Endothelial cell of umbilical vein (primary cell): ENCODE results near the gene CARNS1. TPM values are rescaled to one million over a fixed set of nuclear protein-coding genes. Genes with fewer than 3 reads are reported as not detected.

ENCODE experiments used
- BruUV-seq: library from RNA; stranded (reverse); fragments of 400-500 nt; replicated peaks from 2 replicates; lab custom pipeline; 2021; lab: Mats Ljungman, UMichigan
- CTCF ChIA-PET: fragments of 300-600, 350-600 bp; sonication (Branson Sonifier 250); formaldehyde crosslinking; loops from one replicate; lab custom pipeline; 2021; ENCODE audit warnings: antibody characterized with exemption, inconsistent platforms; lab: Charles Lee
- POLR2A ChIA-PET: fragments of 300-600, 350-600 bp; sonication (Branson Sonifier 250); formaldehyde crosslinking; loops from one replicate; lab custom pipeline; 2021; ENCODE audit warnings: antibody characterized with exemption, inconsistent platforms; lab: Charles Lee
- DNase-seq: peaks from one replicate; pipeline ENCODE4 v3.0.0-alpha.2; 2011; ENCODE audit warnings: low read depth, low spot score
- FAIRE-seq: peaks from 2 replicates; lab custom pipeline; 2011; peaks lifted over from hg19 to GRCh38; lab: Jason Lieb, UNC
- H2AFZ ChIP-seq: 2 replicates; pipeline ENCODE4 v1.6.0; 2012; ENCODE audit warnings: low read depth, low read length, control low read depth, inconsistent platforms
- H3K27ac ChIP-seq: 2 replicates; pipeline ENCODE4 v1.5.1; 2011; ENCODE audit warnings: low read depth, mild to moderate bottlenecking, control low read depth, low read length, moderate library complexity; ENCODE audit not compliant: insufficient read depth
- H3K27me3 ChIP-seq, 2 experiments: 2 replicates each; pipeline versions ENCODE4 v1.6.0 to v1.6.1; 2011; ENCODE audit warnings: low read length in 2 of 2, mixed read lengths in 1 of 2; ENCODE audit not compliant: control insufficient read depth in 2 of 2, insufficient read depth in 2 of 2
- H3K36me3 ChIP-seq, 2 experiments: 2 replicates in 1 of 2; 3 replicates in 1 of 2; pipeline ENCODE4 v1.5.1; 2011; ENCODE audit warnings: low read length in 2 of 2, mild to moderate bottlenecking in 1 of 2, moderate library complexity in 1 of 2; ENCODE audit not compliant: control insufficient read depth in 2 of 2, insufficient read depth in 2 of 2; ENCODE audit errors: extremely low read depth in 1 of 2
- H3K4me1 ChIP-seq: 3 replicates; pipeline ENCODE4 v1.5.1; 2011; ENCODE audit warnings: mild to moderate bottlenecking, low read length; ENCODE audit not compliant: control insufficient read depth, insufficient read depth; ENCODE audit errors: extremely low read depth
- H3K4me2 ChIP-seq: 2 replicates; pipeline ENCODE4 v1.6.1; 2011; ENCODE audit warnings: low read length, control low read depth, mixed read lengths; ENCODE audit not compliant: insufficient read depth
- H3K4me3 ChIP-seq, 3 experiments: fragments of 200-600 bp in 1 of 3; sonication (generic), shearing (Covaris generic) in 1 of 3; replicated peaks in 1 of 3; 2 replicates each; pipeline ENCODE4 v1.5.1; 2011 to 2016; ENCODE audit warnings: control low read depth in 3 of 3, low read length in 3 of 3, mild to moderate bottlenecking in 2 of 3, inconsistent platforms in 1 of 3, low read depth in 1 of 3, moderate library complexity in 1 of 3; ENCODE audit not compliant: insufficient read depth in 1 of 3
- H3K79me2 ChIP-seq: 2 replicates; pipeline ENCODE4 v1.6.0; 2012; ENCODE audit warnings: low read length, inconsistent platforms; ENCODE audit not compliant: control insufficient read depth, insufficient read depth
- H3K9ac ChIP-seq: replicated peaks from 2 replicates; pipeline ENCODE3; 2011; ENCODE audit warnings: low read length, control low read depth; ENCODE audit not compliant: insufficient read depth; ENCODE audit errors: extremely low read depth
- H3K9me1 ChIP-seq: replicated peaks from 3 replicates; pipeline ENCODE4 v1.6.0; 2011; ENCODE audit warnings: mild to moderate bottlenecking, low read length; ENCODE audit not compliant: control insufficient read depth, insufficient read depth; ENCODE audit errors: extremely low read depth
- H3K9me3 ChIP-seq: replicated peaks from 2 replicates; pipeline ENCODE4 v1.5.1; 2012; ENCODE audit warnings: low read length, inconsistent platforms; ENCODE audit not compliant: control insufficient read depth, insufficient read depth
- H4K20me1 ChIP-seq: replicated peaks from 2 replicates; pipeline ENCODE3; 2011; ENCODE audit warnings: mild to moderate bottlenecking, low read length; ENCODE audit not compliant: control insufficient read depth, insufficient read depth; ENCODE audit errors: extremely low read depth
- EZH2 ChIP-seq: IDR thresholded peaks from 2 replicates; pipeline ENCODE4 v1.6.1; 2012; ENCODE audit warnings: borderline replicate concordance, low read depth, mild to moderate bottlenecking, moderate library complexity, low read length, inconsistent platforms; ENCODE audit not compliant: severe bottlenecking
- FOS ChIP-seq: IDR thresholded peaks from 2 replicates; pipeline ENCODE4 v1.6.1; 2011; ENCODE audit warnings: mild to moderate bottlenecking, low read length, moderate library complexity, borderline replicate concordance; ENCODE audit not compliant: insufficient read depth
- GATA2 ChIP-seq: IDR thresholded peaks from 2 replicates; pipeline ENCODE4 v1.7.0; 2011; ENCODE audit warnings: low read depth, mild to moderate bottlenecking, moderate library complexity, mixed read lengths, low read length; ENCODE audit not compliant: insufficient read length, insufficient read depth
- JUN ChIP-seq: IDR thresholded peaks from 2 replicates; pipeline ENCODE4 v1.6.1; 2011; ENCODE audit warnings: borderline replicate concordance, low read depth; ENCODE audit not compliant: insufficient read length, insufficient read depth
- MYC ChIP-seq: IDR thresholded peaks from one replicate; pipeline ENCODE4 v1.6.1; 2011; ENCODE audit warnings: mild to moderate bottlenecking, low read depth, low read length
- POLR2A ChIP-seq: IDR thresholded peaks from 2 replicates; pipeline ENCODE4 v1.6.1; 2012; ENCODE audit warnings: low read depth, mild to moderate bottlenecking, control low read depth, low read length
- POLR2AphosphoS5 ChIP-seq: IDR thresholded peaks from 2 replicates; pipeline ENCODE4 v1.6.1; 2012; ENCODE audit warnings: low read depth, mild to moderate bottlenecking, control low read depth, low read length, moderate library complexity; ENCODE audit not compliant: insufficient read depth
- dilution Hi-C: fragments of 300-500 bp; cut with MboI; formaldehyde crosslinking; loops from one replicate; pipeline ENCODE4 v1.15.0; 2019; ENCODE audit warnings: low sequenced_read_pairs; ENCODE audit not compliant: extremely low pct_ligation_motif_present
- intact Hi-C: fragments of 100-400 bp; cut with micrococcal nuclease; formaldehyde crosslinking; loops from one replicate; pipeline ENCODE4 v1.10.0; 2022
- polyA plus RNA-seq, 4 experiments: library from polyadenylated mRNA; depleted of rRNA in 3 of 4; stranded (reverse) in 3 of 4; unstranded in 1 of 4; fragments of >200 nt; gene quantifications; 2 replicates each; pipeline versions ENCODE4 v1.2.1 to v1.2.3, GENCODE V29; 2011 to 2012; ENCODE audit warnings: missing spikeins in 1 of 4
- total RNA-seq: library from RNA; stranded (reverse); gene quantifications from 2 replicates; pipeline ENCODE4 v1.2.3, GENCODE V29; 2021
- TF ChIP-seq, protein P1 (sequence below), 2 donors: IDR thresholded peaks; 1 replicate in 1 of 2; 2 replicates in 1 of 2; pipeline ENCODE4 v1.5.1; 2011; ENCODE audit warnings: low read length in 2 of 2, mild to moderate bottlenecking in 2 of 2, moderate library complexity in 2 of 2, control low read depth in 1 of 2, inconsistent platforms in 1 of 2, low read depth in 1 of 2; ENCODE audit not compliant: insufficient read depth in 1 of 2; ENCODE audit errors: extremely low read depth in 1 of 2
- TF ChIP-seq, protein P2 (sequence below): IDR thresholded peaks from 2 replicates; pipeline ENCODE4 v1.6.1; 2011; ENCODE audit not compliant: insufficient read depth, insufficient read length

The CARNS1 gene
- total and polyA plus RNA-seq, 2 donors (not counting 3 experiments of a cell fraction or from before 2014, with no cell fraction given) = 0.14 to 0.35 TPM

GRCh38 chr11:67373648-67374570 lies 41.6 kb upstream of the CARNS1 start:
- H3K27me3 ChIP-seq = peaks cover 0 to 3% of the 10 kb centered on the region in 2 experiments
- H3K4me3 ChIP-seq = peak overlapping the region; percentile 51 to 86 (median 64)
- peaks cover 38% of the 10 kb centered on the region for H3K4me1 ChIP-seq
- no peaks in the 10 kb centered on the region for H4K20me1 ChIP-seq
- H3K9ac ChIP-seq = peak overlapping the region; percentile 67
- no peaks in the 10 kb centered on the region for H3K9me1 ChIP-seq
- no peaks in the 10 kb centered on the region for H3K36me3 ChIP-seq
- DNase-seq (peak; percentile 82), FAIRE-seq (peak; percentile 90)
- H3K27ac ChIP-seq = peak overlapping the region; percentile 63
- CTCF ChIA-PET = interaction anchor here (0.6 to 19.7 kb wide), 15 partner anchors 7 to 313 kb away, joined by 3 to 1051 read pairs (median 5); partner anchors contain the start of genes POLD4, PPP1CA and RAD9A
- H3K79me2 ChIP-seq = peaks cover 14% of the 10 kb centered on the region
- intact Hi-C loops = loop anchor here (1.0 kb wide), 2 partner anchors 17 to 86 kb away; no protein-coding TSS in a partner anchor
- BruUV-seq = no TSS peak
- POLR2A ChIA-PET = interaction anchor here (0.6 to 1.4 kb wide), 2 partner anchors 17 to 28 kb away, joined by 3 to 4 read pairs; partner anchors contain the start of gene PPP1CA
- peak overlapping the region; percentile 30 for H2AFZ ChIP-seq
- H3K9me3 ChIP-seq = no peaks in the 10 kb centered on the region
- H3K4me2 ChIP-seq = peak overlapping the region; percentile 64
- dilution Hi-C loops = no loop called here
- TF ChIP-seq EZH2 = no peak
- TF ChIP-seq JUN = no peak
- TF ChIP-seq, protein P1, sequence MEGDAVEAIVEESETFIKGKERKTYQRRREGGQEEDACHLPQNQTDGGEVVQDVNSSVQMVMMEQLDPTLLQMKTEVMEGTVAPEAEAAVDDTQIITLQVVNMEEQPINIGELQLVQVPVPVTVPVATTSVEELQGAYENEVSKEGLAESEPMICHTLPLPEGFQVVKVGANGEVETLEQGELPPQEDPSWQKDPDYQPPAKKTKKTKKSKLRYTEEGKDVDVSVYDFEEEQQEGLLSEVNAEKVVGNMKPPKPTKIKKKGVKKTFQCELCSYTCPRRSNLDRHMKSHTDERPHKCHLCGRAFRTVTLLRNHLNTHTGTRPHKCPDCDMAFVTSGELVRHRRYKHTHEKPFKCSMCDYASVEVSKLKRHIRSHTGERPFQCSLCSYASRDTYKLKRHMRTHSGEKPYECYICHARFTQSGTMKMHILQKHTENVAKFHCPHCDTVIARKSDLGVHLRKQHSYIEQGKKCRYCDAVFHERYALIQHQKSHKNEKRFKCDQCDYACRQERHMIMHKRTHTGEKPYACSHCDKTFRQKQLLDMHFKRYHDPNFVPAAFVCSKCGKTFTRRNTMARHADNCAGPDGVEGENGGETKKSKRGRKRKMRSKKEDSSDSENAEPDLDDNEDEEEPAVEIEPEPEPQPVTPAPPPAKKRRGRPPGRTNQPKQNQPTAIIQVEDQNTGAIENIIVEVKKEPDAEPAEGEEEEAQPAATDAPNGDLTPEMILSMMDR (IDR thresholded peaks at IDR 0.05; ENCODE audit: extremely low read depth in 1 of 2, insufficient read depth in 1 of 2, low read depth in 1 of 2, low read length in 2 of 2) = peak; percentile 60 to 79
- peak; percentile 62 for TF ChIP-seq POLR2AphosphoS5
- peak; percentile 58 for TF ChIP-seq POLR2A
- no peak for TF ChIP-seq GATA2
- TF ChIP-seq, protein P2, sequence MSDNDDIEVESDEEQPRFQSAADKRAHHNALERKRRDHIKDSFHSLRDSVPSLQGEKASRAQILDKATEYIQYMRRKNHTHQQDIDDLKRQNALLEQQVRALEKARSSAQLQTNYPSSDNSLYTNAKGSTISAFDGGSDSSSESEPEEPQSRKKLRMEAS = no peak
- peak; percentile 43 for TF ChIP-seq FOS
- TF ChIP-seq MYC = no peak
